ENCODE results near the gene SOCS3.

DNA sequence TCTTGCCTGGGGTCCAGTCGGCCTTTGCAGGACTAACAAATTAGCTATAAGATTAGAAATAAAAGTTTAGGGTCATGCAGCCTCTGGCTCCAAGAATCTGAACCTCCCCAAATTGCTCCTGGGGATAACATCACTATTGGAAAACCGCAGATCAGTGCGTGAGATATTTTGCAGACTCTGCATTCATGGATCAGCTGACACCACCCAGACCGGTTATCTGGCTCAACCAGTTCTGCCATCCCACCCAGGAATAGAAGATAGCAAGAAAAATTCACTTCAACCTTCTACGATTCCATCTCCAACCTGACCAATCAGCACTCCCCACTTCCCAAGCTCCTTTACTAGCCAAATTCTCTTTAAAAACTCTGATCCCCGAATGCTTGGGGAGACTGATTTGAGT is 14.3 kb upstream of the SOCS3 start:
- TF ChIP-seq, protein P1, sequence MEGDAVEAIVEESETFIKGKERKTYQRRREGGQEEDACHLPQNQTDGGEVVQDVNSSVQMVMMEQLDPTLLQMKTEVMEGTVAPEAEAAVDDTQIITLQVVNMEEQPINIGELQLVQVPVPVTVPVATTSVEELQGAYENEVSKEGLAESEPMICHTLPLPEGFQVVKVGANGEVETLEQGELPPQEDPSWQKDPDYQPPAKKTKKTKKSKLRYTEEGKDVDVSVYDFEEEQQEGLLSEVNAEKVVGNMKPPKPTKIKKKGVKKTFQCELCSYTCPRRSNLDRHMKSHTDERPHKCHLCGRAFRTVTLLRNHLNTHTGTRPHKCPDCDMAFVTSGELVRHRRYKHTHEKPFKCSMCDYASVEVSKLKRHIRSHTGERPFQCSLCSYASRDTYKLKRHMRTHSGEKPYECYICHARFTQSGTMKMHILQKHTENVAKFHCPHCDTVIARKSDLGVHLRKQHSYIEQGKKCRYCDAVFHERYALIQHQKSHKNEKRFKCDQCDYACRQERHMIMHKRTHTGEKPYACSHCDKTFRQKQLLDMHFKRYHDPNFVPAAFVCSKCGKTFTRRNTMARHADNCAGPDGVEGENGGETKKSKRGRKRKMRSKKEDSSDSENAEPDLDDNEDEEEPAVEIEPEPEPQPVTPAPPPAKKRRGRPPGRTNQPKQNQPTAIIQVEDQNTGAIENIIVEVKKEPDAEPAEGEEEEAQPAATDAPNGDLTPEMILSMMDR (IDR thresholded peaks at IDR 0.05) = no peak
- no peak for TF ChIP-seq ZFX (IDR thresholded peaks at IDR 0.05; ENCODE audit: borderline replicate concordance)
